HG03064 (cell line): ENCODE measurements around the gene CDH23.

ENCODE experiments used
- ATAC-seq: cut with Tn5 transposase; IDR thresholded peaks from one replicate; pipeline ENCODE4 v1.9.1; 2021; ENCODE audit warnings: low read depth; ENCODE audit not compliant: unreplicated experiment

CDH23 gene

DNA sequence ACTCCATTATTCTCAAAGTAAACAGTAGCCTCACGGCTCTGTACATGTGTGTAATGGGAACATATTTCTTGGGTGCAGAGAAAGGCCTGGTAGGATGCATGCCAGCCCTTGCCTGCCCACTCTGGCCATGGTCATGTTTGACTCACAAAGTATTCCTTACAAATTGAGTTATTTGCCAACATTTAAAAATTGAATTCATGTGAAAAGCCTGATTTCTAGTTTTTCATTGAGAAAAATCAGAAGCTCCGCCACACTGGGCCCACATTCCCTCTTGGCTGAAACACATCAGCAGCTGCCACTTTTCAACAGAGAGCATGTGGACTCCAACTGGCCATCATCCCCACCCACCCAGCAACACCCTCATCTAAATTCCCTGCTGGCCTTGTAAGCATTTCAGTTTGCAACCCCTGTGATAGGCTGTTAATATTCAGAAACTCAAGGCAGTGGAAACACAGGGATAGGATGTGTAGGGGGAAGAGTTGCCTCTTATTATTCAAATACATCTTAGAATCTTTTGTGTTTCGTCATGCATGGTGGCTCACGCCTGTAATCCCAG, 40.9 kb downstream of the CDH23 start:
- no peak for ATAC-seq

GRCh38 chr10:71438761-71439160, 42.0 kb downstream of the CDH23 start:
- no peak for ATAC-seq

DNA sequence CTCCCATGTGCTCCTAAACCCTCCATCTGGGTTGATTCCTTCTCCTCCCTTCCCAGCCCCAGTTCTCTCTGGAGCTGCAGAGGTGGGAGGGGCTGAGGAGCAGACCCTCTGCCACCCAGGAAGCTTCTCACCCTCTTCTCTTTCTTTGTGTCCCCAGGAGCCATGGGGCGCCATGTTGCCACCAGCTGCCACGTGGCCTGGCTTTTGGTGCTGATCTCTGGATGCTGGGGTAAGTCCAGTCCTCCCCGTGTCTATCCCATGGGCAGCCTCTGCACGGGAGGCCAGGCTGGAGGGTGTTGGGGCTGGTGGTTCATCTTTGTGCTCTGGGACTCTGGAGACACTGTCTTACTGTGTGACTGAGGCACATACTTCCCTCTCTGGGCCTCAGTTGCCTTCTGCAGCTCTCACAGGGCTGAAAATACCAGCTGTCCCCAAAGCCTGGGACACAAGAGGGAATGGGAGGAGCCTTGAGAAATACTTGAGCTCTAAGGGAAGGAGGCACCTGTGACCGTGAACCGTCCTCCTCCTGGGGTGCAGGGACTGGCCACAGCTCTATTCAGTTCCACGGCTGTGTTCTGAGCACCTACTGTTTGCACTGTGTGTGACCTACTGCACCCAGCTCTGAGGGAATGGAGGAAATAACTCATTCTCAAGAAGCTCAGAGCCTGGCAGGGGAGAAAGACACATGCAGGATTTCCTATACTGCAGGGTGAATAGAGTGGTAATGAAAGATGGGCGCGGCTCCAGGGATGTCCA, 43.1 kb downstream of the CDH23 start:
- no peak for ATAC-seq

- ATAC-seq = no peak
Measured at GRCh38 chr10:71440506-71441035, 43.9 kb downstream of the CDH23 start.

- no peak for ATAC-seq
Measured at GRCh38 chr10:71442000-71442399, 45.3 kb downstream of the CDH23 start.

- no peak for ATAC-seq
Measured at GRCh38 chr10:71442859-71443570, 46.3 kb downstream of the CDH23 start.

DNA sequence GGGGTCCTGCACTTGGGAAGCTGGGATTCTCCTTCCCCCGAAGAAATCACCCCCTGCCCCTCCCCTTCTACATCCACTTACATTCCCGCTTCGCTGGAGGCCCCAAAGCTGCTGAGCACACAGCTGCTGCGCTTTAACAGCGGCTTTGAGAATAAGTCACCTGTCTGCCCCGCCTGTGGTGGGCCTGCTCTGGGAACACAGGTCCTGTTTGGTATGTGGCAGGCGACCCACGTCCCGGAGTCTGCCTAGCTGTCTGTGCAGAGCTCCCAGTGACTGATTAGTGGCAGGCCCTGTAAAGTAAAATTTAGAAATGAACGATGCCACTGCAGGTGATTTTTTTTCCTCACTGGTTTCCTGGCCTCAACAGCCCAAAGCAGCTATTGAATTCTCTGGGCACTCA, 47.0 kb downstream of the CDH23 start:
- no peak for ATAC-seq

DNA sequence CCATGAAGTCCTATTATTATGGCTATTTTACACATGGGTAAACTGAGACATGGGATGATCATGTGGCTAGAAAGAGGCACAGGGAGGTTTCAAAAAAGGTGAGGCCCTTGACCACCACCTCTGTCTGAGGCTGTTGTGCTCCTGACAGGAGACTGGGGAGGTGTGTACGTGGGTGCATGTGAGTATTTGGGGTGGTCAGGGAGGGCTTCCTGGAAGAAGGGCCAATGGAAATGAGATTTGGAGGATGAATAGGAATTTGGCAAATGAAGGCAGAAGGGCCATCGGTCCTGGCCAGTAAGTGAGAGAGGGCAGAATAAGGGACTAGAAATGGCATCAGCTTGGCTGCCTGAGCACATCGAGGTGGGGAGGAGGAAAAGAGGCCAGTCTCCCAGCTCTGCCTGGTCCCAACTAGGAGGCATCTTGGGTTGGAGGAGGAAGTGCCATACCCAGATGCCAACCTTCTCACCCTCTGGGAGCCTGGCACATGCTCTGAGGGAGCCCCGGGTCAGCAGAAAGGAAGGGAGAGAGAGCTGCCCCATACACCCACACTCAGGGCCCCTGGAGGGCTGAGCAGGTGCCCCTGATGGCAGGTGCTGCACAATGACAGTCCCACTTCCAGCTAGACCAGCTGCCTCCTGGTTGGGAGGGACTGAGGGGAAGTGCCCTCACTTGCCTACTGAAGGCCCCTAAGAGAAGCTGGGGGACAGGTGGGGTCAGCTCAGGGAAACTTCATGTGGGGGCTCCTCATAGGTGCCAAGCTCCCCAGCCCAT, 47.7 kb downstream of the CDH23 start:
- ATAC-seq = no peak

GRCh38 chr10:71447676-71448075, 51.0 kb downstream of the CDH23 start:
- no peak for ATAC-seq

DNA sequence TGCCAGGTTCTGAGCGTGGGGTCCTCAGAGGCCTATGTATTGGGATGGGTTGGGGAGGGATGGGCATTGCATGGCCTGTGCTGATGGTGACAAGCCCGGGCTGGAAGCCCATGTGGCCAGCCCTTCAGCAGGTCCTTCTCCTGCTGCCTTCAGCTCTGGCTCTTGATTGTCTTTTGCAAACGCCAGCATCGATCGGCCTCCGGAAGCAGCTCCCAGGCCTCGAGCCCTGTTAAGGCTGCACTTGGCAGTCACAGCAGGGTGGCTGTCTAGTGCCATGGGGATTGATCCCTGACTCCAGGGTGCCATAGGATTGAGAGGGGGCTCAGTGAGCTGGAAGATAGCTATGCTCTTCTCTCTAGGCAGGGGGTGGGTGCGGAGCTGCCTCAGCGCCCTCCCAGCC, 51.4 kb downstream of the CDH23 start:
- no peak for ATAC-seq

DNA sequence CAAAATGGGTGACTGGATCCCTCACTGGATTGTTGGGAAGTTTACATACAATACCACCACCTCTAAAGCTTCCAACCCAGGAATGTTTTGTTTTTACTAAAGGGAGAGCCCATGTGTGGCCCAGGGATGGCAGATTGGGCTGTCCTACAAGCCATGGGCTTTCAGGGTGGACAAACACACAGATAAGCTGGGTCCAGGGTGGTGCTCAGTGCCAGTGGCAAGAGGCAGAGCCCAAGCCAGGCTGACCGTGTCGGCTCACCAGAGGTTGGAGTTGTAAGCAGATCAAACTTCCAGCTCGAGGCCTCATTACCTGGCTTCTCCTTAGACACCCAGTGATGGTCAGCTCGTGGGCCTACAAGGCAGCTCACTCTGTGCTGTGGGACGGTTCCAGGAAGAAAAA, 52.3 kb downstream of the CDH23 start:
- no peak for ATAC-seq

DNA sequence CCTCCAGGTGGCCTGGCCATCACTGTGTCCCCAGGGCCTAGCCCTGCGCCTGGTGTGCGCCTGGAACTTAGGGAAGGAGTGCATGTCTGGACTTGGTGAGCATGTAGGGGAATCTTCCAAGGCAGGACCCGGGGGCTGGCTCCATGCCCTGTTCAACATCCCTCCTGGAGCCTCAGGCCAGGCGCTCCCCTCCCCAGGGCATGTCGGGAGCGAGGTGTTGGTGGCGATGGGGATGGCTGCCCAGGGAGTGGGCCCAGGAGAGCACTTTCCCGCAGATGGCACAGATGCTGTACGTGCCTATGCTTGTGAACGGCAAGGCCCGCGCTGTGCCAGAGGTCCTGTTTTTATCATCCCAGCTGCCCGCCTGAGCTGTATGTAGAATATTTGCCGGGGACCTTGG, 55.0 kb downstream of the CDH23 start:
- no peak for ATAC-seq

- no peak for ATAC-seq
Measured at GRCh38 chr10:71453186-71453585, 56.5 kb downstream of the CDH23 start.

GRCh38 chr10:71454347-71454746, 57.6 kb downstream of the CDH23 start:
- no peak for ATAC-seq

DNA sequence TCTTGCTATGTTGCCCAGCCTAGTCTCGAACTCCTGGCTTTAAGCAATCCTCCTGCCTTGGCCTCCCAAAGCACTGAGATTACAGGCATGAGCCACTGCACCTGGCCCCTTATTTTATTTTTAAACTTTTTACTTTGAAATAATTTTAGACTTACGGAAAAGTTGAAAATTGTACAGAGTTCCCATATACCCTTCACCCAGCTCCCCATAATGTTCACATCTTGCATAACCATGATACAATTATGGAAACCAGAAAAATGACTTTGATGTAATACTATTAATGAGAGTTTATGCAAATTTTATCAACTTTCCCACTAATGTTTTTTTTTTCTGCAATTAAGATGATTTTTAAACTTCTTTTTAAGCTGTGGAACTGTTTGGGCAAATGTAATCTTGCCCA, 58.3 kb downstream of the CDH23 start:
- ATAC-seq = no peak

GRCh38 chr10:71456631-71457030, 59.9 kb downstream of the CDH23 start:
- ATAC-seq = no peak

DNA sequence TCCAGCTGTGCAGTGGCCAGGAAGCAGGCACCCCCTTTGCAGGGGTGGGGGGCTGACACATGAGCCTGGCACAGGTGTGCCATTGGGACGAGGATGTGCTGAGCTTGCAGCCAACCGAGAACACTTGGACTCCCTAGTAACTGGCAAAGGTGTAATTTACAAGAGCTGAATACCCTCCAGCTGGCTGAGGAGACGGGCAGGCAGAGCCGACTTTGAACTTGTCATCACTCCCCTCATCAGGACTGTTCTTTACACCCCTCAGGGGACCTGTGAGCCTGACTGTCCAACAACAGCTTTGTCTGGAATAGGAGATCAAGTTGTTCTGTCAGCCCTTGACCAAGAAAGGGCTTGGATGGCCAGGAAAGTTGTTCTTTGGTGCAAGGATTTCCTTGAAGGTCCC, 61.2 kb downstream of the CDH23 start:
- ATAC-seq = no peak

DNA sequence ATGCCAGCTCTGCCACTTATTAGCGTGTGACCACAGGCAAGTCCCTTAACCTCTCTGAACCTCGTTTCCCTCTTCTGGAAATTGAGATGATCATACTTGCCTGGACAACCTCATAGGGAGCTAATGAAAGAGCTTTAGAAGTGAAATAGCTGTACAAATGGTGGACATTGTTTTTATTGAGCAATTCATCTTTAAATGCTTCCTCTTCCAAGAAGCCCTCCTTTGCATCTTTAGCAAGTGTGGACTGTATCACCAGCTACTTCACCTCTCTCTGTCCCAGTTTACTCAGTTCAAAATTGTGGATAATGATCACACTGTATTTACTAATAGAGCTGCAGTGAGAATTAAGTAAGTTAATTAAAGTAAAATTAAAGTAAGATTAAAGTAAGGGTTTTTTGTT, 61.7 kb downstream of the CDH23 start:
- no peak for ATAC-seq

DNA sequence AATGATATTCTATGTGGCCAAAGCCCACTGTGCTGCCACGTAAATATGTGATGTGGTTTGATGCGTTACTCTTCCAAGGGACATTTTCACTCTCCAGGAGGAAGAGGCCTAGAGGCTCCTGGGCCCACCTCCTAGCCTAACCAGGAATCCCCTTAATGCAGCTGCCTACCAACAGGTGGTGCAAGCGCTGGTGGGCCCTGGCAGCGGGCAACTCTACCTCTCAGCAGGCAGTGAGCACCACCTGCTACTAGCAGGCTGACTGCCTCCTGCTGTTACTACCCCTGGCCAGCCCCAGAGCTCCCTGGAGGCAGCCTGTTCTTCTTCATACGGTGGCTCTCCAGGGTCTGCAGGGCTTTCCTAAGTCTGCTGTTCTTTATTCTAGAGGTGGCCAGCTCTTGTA, 62.8 kb downstream of the CDH23 start:
- ATAC-seq = no peak

DNA sequence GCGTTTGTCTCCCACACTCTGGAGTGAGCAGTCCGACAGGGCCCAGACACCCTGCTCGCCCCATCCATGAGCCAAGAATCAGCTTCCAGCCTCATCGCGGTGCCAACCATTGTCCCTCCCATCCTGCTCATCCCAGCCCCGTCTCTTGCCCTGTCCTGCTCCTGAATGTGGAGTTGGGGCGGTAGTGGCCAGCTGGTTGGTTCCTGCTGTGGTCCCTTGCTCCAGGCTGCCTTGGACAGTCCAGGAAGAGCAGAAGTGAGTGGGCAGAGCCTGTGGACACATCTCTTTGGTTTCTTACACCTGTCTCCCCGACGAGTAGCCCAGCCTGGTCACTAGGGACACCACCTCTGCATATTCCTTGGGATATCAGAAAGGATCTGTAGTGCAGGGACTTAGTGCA, 63.9 kb downstream of the CDH23 start:
- ATAC-seq = no peak

DNA sequence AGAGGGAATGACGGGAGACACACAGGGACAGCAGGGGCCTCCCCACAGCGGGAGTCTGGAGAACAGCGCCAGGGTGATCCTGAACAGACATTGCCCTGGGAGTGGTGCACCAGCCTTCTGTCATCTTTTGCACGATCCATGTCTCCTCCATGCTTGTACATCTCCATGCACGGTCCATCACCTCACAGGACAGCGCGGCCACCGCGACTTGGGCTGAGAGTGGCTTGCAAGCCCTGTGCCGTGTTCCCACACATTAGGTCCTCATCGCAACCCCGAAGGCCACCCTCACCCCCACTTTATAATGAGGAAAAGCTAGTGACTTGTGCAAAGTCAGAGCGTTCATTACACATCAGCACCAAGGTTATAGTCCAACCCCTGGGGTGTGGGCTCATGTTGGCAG, 64.7 kb downstream of the CDH23 start:
- no peak for ATAC-seq
